Activated CD4-positive, alpha-beta T cell treated with anti-CD3 and anti-CD28 coated beads for 48 hours (primary cell): ENCODE results near the gene RPL26.
"Not testable (repeated sequence)": the region's sequence is repeated elsewhere in the genome, so short reads cannot be mapped to it uniquely, and the experiment has no call there.

Source experiments
- DNase-seq: peaks from one replicate; pipeline ENCODE4 v3.0.0-alpha.2; 2020

RPL26 gene

DNA sequence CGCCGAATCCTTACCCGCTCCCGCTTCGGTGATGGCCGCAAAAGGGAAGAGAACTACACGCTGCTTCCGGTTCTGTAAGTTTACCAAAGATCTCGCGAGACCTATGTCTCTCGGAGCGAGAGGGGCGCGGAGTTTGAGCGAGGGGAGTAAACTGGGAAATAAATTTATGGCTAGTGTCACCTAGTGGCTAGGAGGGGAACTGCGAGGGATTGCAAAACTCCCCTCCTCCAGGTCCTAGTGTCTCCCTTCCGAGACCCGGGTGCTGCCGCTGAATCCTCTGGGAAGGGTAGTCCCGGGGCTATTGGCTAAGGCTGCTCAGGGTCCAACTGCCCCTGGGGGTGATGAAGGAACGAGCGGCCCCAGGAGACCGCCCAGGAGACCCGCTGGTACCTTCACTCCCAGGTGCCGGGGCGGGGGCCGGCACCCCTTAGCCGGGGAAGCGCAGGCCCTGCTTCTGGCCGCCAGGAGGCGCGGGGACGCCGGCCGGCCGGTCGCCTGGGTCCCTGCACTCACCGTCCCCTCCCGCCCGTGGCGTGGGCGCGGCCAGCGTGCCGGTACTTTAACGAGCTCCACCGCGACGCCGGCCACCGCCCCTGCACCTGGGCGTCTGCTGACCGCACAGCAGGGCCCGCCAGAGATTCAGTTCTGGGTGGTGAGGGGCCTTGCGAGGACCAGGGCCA, at the start of gene RPL26:
Gene RPL26, minus strand, starts transcription at position 51 of the 680 bp plus-strand sequence. CDS start 883 bp downstream, outside the sequence.
- peak; percentile 96 for DNase-seq

GRCh38 chr17:8430966-8431365, 48.0 kb upstream of the RPL26 start:
- DNase-seq, result no peak

- no peak for DNase-seq
Measured at GRCh38 chr17:8426802-8427201, 43.8 kb upstream of the RPL26 start.

DNA sequence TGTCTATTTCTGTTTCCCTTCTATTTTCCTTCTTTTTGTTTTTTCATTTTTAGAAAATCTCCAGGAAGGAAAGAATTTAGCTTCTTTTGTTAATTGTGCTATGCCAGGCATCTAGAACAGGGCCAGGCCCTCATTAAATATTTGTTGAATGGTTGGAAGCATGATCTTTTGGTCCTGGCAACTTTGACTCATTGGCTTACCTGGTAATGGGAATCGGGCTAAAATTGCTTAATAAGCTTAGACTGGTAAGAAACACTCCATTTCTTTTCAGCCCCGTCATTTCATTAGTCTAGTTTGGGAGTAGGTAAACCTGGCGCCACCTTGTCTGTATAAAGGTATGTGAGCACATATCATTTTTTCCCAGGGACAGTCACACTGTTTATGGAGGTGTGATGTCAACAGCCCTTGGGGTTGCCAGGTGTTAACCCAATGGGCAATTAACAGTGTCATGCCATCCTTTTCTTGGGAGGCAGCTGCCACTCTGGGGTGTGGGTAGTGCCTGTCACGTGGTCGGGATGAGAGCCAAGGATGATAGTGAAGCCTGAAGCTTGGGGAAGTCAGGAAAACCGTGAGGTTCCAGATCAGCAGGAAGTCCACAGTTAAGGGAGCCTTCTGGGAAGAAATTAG, 43.2 kb upstream of the RPL26 start:
- no peak for DNase-seq

DNA sequence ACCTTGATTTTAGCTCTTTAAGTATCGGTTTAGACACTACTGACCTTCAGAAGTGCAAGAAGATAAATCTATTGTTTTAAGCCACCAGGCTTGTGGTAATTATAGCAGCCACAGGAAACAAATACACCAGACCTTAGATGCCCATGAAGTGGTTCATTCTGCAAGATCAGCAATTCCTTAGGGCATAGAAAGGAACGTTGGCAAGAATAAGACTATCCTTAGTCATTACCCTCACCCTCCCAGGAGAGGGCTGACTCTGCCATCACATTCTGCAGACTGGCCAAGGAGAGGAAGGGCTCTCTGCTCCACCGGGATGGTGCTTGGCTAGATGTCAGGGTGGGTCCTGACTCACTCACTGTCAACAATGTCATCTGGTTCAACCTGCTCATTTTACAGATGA, 38.6 kb upstream of the RPL26 start:
- DNase-seq, result no peak

DNA sequence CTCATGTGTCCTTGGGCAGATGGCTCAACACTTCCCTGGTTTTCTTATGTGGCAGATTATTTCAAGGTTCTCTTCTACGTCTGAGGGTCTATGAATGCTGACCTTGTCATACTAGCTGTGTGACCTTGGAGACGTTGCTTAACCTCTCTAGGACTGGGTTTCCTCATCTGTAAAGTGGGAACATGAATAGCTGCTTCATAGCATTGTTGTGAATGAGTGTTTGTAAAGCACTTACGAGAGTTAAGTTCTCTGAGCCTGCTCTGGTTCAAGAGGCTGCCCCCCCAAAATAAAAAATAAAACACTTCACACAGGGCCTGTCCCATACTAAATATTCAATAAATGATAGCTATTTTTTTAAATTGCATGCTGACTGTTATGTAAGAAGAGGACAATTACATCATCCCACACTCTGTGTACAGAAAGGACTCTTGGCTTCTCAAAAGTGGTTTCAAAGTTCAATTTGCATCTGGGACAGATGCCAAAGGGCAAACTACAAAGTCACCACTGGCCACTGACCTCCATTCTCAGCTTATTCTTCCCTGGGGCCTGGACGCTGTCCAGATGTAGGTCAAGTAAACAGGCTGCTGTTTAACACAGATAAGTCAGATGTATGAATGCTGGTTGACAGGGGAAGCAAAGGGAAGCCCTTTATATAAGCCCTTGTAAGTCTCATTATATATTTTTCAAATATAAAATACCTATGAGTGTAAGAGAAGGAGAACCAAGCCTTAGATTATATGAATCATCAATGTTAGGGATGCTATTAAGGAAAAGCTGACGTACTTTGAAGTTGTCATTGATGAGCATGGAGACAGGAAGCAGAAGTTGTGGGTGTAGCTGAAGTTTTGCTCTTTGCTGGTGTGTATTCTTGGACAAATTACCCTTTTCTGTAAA, 37.3 kb upstream of the RPL26 start:
- no peak for DNase-seq

DNA sequence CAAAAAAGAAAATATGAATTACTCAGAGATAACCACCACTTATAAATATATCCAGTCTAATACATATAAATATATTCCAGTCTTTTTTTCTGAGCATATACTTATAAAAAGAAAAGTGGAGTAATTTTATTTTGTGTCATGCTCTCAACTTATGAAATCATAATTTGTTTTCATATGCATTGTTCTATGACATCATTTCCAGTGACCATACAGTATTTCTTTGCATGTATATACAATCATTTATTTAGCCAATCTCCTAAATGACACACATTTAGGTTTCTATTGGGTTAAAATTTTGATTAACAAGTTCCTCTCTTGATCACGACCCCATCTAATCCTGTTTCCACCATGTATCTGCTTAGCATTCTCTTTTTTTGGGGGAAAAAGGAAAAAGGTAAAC, 36.3 kb upstream of the RPL26 start:
- no peak for DNase-seq

DNA sequence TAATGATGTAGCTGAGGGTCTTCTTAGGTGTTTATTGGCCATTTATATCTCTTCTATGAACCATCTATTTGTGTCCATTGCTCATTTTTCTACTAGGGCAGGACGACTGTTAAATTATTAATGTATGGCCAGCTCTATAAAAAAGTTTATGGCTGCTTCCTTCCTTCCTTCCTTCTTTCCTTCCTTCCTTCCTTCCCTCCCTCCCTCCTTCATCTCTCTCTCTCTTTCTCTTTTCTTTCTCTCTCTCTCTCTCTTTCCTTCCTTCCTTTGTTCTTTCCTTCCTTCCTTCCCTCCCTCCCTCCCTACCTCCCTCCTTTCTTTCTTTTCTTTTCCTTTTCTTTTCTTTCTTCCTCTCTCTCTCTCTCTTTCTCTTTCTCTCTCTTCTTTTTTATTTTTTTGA, 35.5 kb upstream of the RPL26 start:
- no peak for DNase-seq

- DNase-seq, result no peak
Measured at GRCh38 chr17:8417806-8418205, 34.8 kb upstream of the RPL26 start.

GRCh38 chr17:8413938-8414337, 30.9 kb upstream of the RPL26 start:
- DNase-seq, result no peak

DNA sequence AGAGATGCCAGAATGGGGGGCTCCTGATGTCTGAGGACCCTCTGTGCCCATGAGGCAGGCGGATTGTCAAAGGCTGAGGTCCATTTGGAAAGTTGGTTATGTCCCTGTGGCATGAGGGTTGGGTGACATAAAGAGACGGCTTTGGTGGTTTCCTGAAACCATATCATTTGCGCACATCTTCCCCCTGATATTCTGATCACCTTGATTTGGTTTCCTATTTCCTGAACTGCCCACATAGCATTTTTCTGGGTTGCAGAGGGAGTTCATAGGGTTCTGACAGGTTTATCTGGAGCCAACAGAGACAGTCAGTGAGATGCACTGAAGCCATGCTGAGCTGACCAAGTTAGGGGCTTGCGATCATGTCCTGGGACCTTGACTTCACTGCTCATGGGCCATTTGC, 30.3 kb upstream of the RPL26 start:
- DNase-seq, result no peak

GRCh38 chr17:8412089-8412488, 29.1 kb upstream of the RPL26 start:
- DNase-seq, result no peak

- DNase-seq, result no peak
Measured at GRCh38 chr17:8410883-8411238, 27.9 kb upstream of the RPL26 start.

- DNase-seq, result peak; percentile 87
Measured at GRCh38 chr17:8409966-8410882, 27.2 kb upstream of the RPL26 start.

GRCh38 chr17:8408371-8408770, 25.4 kb upstream of the RPL26 start:
- no peak for DNase-seq

- no peak for DNase-seq
Measured at GRCh38 chr17:8406174-8406573, 23.2 kb upstream of the RPL26 start.

DNA sequence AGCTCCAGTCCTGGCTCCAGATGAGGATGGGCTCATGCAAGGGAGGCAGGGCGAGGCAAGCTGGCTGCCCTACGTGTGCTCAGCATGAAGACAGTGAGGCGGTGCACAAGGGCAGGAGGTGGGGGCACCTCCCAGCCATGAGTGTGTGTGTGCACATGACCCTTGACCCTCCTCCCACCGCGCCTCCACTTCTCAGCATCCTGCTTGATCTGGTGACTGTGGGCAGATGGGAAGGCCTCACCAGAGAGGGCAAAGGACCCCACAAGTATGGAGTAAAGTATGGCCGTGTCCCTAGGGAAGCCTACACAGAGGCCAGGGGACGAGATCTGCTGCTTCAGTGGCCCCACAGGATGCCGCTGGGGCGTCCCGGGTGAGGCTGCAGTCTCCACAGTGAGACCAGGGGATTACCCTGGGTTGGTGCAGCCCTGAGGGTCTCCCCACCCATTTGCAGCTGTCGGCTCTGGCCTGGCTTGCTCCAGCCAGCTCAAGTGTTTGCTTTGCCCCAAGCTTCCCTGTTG, 22.6 kb upstream of the RPL26 start:
- no peak for DNase-seq

DNA sequence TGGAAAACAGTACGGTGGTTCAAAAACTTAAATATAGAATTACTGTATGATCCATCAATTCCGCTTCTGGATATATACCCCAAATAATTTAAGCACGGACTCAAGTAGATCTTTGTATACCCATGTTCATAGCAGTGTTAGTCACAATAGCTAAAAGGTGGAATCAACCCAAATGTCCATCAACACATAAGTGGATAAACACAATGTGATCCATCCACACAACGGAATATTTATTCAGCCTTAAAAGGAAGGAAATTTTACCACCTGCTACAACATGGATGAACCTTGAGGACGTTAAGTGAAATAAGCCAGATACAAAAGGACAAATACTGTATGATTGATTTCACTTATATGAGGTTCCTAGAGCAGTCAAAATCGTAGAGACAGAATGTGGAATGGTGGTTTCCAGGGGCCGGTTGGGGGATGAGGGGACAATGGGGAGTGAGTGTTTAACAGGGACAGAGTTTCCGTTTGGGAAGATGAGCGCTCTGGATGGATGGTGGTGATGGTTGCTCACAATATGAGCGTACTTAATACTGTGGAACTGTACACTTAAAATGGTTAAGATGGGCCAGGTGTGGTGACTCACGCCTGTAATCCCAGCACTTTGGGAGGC, 20.0 kb upstream of the RPL26 start:
- no peak for DNase-seq

DNA sequence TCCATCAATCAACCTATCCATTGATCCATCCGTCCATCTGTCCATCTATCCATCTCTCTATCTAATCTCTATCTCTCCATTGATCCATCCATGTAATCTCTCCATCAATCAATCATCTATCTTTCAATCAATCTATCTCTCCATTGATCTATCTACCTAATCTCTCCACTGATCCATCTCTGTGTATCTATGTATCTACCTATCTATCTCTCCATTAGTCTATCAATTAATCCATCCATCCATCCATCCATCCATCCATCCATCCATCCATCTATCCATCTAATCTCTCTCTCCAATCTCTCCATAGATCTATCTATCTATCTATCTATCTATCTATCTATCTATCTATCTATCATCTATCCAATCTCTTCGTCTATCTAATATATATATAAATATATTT, 18.1 kb upstream of the RPL26 start:
- no peak for DNase-seq

DNA sequence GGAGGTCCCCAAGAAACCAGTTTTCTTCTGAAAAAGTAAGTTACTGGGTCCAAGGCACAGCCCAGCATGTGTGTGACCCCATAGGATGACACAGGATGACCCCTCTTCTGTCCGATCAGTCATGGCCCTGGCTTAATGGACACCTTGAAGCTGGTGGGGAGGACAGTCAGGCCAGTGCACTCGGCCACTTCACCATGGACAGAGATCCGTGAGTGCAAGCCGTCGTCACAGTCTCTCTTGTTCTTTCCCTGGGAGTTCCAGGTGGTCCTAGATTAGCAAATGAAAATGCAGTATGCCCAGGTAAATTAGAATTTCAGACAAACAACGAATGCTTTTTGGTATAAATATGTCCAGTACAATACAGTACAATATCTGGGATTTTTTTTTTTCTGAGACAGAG, 16.0 kb upstream of the RPL26 start:
- DNase-seq, result no peak

DNA sequence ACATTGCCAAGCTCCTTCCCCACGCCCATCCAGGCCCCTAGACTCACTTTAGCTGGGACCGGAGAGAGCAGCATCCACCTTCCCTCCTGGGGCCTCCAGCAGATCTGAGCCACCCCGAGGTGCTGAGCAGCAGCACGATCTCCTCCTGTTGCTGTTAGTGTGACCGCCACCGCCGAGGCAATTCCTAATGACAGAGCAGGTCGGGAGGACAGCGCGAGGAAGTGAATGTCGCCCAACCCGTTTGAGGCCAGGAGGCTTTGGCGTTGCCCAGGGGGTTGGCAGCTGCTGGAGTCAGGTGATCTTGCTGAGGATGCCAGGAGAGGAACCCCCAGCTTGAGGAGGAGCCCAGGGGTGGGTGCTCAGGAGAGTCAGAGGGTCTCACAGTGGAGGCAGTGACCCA, 14.6 kb upstream of the RPL26 start, which contains the start of gene RNF222:
Gene RNF222, minus strand, starts transcription at position 192 of the 400 bp plus-strand sequence. CDS start 4,366 bp downstream, outside the sequence.
- DNase-seq, result no peak

DNA sequence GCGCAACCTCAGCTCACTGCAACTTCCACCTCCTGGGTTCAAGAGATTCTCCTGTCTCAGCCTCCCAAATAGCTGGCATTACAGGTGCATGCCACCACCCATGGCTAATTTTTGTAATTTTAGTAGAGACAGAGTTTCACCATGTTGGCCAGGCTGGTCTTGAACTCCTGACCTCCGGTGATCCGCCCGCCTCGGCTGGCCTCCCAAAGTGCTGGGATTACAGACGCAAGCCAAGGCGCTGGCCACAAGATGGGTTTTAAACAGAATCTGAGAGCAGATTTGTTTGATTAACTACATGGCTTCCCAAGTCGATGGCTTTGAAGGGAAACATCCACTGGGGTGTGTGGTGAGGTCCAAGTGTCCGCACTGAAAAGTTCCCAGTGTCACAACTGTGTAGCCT, 11.5 kb upstream of the RPL26 start:
- not testable (repeated sequence) for DNase-seq
